ENCODE measurements around the gene CERS4.

CERS4 gene

GRCh38 chr19:8243146-8243545 is 34.0 kb downstream of the CERS4 start:
- TF ChIP-seq CTCF (IDR thresholded peaks at IDR 0.05), result no peak

GRCh38 chr19:8244442-8244841 is 35.3 kb downstream of the CERS4 start:
- no peak for TF ChIP-seq CTCF (IDR thresholded peaks at IDR 0.05)

- no peak for TF ChIP-seq CTCF (IDR thresholded peaks at IDR 0.05)
Measured at GRCh38 chr19:8245869-8246835, 37.0 kb downstream of the CERS4 start.

- no peak for TF ChIP-seq CTCF (IDR thresholded peaks at IDR 0.05)
Measured at GRCh38 chr19:8248348-8249328, 39.5 kb downstream of the CERS4 start.

GRCh38 chr19:8250596-8250995 is 41.4 kb downstream of the CERS4 start:
- TF ChIP-seq CTCF (IDR thresholded peaks at IDR 0.05), result no peak

GRCh38 chr19:8251025-8251472 is 41.9 kb downstream of the CERS4 start:
- TF ChIP-seq CTCF (IDR thresholded peaks at IDR 0.05), result no peak; the same call in 1 of the 2 replicates

- TF ChIP-seq CTCF (IDR thresholded peaks at IDR 0.05), result peak; percentile 92
Measured at GRCh38 chr19:8252922-8253589, 43.9 kb downstream of the CERS4 start.

All from LNCAP (cell line).